Activated naive CD8-positive, alpha-beta T cell treated with anti-CD3 and anti-CD28 coated beads, Interleukin-2, amount 10 ng/mL, durations not matched to agents 7 days and 5 days (primary cell): ENCODE results near the gene SCAF11. TPM values are rescaled to one million over a fixed set of nuclear protein-coding genes. Genes with fewer than 3 reads are reported as not detected.
A peak's percentile ranks its signal among the peaks of the same experiment; 100 is the strongest.
"Not testable (repeated sequence)": the region's sequence is repeated elsewhere in the genome, so short reads cannot be mapped to it uniquely, and the experiment has no call there.

Experiments used
- ATAC-seq: fragments of 150-1000 bp; cut with Tn5 transposase; one replicate; pipeline ENCODE4 v1.10.0; 2021; ENCODE audit warnings: low read depth, moderate library complexity
- POLR2A ChIA-PET: fragments of 350-600 bp; sonication (Branson Sonifier 250); formaldehyde crosslinking; loops from one replicate; lab custom pipeline; 2021; ENCODE audit warnings: antibody characterized with exemption; lab: Charles Lee
- DNase-seq: peaks from one replicate; pipeline ENCODE4 v3.0.0; 2021
- H3K27ac Mint-ChIP-seq: one replicate; pipeline ENCODE4 v1.8.0; 2022; ENCODE audit warnings: mild to moderate bottlenecking, mixed read lengths
- H3K27me3 Mint-ChIP-seq: one replicate; pipeline ENCODE4 v1.8.0; 2022; ENCODE audit warnings: mild to moderate bottlenecking, moderate library complexity, mixed read lengths
- H3K36me3 Mint-ChIP-seq: one replicate; pipeline ENCODE4 v1.8.0; 2021; ENCODE audit warnings: mild to moderate bottlenecking, mixed read lengths
- H3K4me1 Mint-ChIP-seq: one replicate; pipeline ENCODE4 v1.8.0; 2021; ENCODE audit warnings: mixed read lengths
- H3K4me3 Mint-ChIP-seq: one replicate; pipeline ENCODE4 v1.8.0; 2022; ENCODE audit warnings: mild to moderate bottlenecking, moderate library complexity, mixed read lengths
- H3K9me3 Mint-ChIP-seq: one replicate; pipeline ENCODE4 v1.8.0; 2021; ENCODE audit warnings: mixed read lengths
- total RNA-seq, 2 experiments: library from RNA; stranded (reverse); gene quantifications; one replicate each; pipeline ENCODE4 v1.2.3, GENCODE V29; 2021

Gene SCAF11
- total RNA-seq, result 100 to 1,000 TPM; 157 to 161 TPM

GRCh38 chr12:45990468-45991283, at the start of gene SCAF11:
Gene SCAF11 (minus strand): TSS chr12:45990574. CDS start chr12:45964167, 26,407 bp downstream.
- H3K4me1 Mint-ChIP-seq, result peaks cover 40% of the 10 kb centered on the region

GRCh38 chr12:46037066-46037465, 46.7 kb upstream of the SCAF11 start:
- H3K4me1 Mint-ChIP-seq, H3K4me3 Mint-ChIP-seq, H3K27me3 Mint-ChIP-seq, H3K27ac Mint-ChIP-seq, POLR2A ChIA-PET, DNase-seq, ATAC-seq, H3K36me3 Mint-ChIP-seq: not testable (repeated sequence)
- peaks cover 13% of the 10 kb centered on the region for H3K9me3 Mint-ChIP-seq

More at GRCh38 chr12:45990468-45991283, at the start of gene SCAF11:
- DNase-seq (peak; percentile 100), ATAC-seq (peak; percentile 82)
- Mint-ChIP-seq H3K9me3 (no peaks in the 10 kb centered on the region), H3K36me3 (peaks cover 22% of the 10 kb centered on the region), H3K27me3 (peaks cover 5% of the 10 kb centered on the region), H3K27ac (peak within 1 kb of the TSS; percentile 100), H3K4me3 (peak within 1 kb of the TSS; percentile 98)
- POLR2A ChIA-PET, result interaction anchor here (0.5 to 4.5 kb wide), 21 partner anchors 13 to 1212 kb away, joined by 3 to 46 read pairs (median 3); partner anchors contain the start of genes ARID2 and SLC38A1

GRCh38 chr12:46027172-46027571, 36.8 kb upstream of the SCAF11 start:
- DNase-seq (no peak), ATAC-seq (no peak)
- Mint-ChIP-seq H3K27ac (no peak overlapping the region), H3K27me3 (peaks cover 3% of the 10 kb centered on the region), H3K4me1 (no peaks in the 10 kb centered on the region), H3K9me3 (peaks cover 24% of the 10 kb centered on the region), H3K36me3 (no peaks in the 10 kb centered on the region), H3K4me3 (no peak overlapping the region)
- POLR2A ChIA-PET, result no interaction called here

- no peak for ATAC-seq
- H3K4me3 Mint-ChIP-seq, result no peak overlapping the region
- peaks cover 14% of the 10 kb centered on the region for H3K27me3 Mint-ChIP-seq
- DNase-seq, result no peak
- no peaks in the 10 kb centered on the region for H3K36me3 Mint-ChIP-seq
- no peaks in the 10 kb centered on the region for H3K4me1 Mint-ChIP-seq
- H3K27ac Mint-ChIP-seq, result no peak overlapping the region
- POLR2A ChIA-PET, result interaction anchor here (1.0 kb wide), 1 partner anchor 33 kb away, joined by 3 read pairs; the partner anchor contains the start of gene SCAF11
- H3K9me3 Mint-ChIP-seq, result peaks cover 33% of the 10 kb centered on the region
These were observed 33.7 kb upstream of the SCAF11 start for GRCh38 chr12:46024099-46024498.

- no peak overlapping the region for H3K27ac Mint-ChIP-seq
- POLR2A ChIA-PET, result no interaction called here
- H3K4me1 Mint-ChIP-seq, result no peaks in the 10 kb centered on the region
- no peaks in the 10 kb centered on the region for H3K36me3 Mint-ChIP-seq
- H3K4me3 Mint-ChIP-seq, result no peak overlapping the region
- peaks cover 20% of the 10 kb centered on the region for H3K9me3 Mint-ChIP-seq
- no peak for DNase-seq
- no peak for ATAC-seq
- H3K27me3 Mint-ChIP-seq, result peaks cover 11% of the 10 kb centered on the region
These were observed 30.4 kb upstream of the SCAF11 start for GRCh38 chr12:46020768-46021167.

- H3K36me3 Mint-ChIP-seq, ATAC-seq, H3K27ac Mint-ChIP-seq, H3K4me3 Mint-ChIP-seq, POLR2A ChIA-PET, H3K4me1 Mint-ChIP-seq, DNase-seq: not testable (repeated sequence)
- Mint-ChIP-seq H3K27me3 (peaks cover 11% of the 10 kb centered on the region), H3K9me3 (peaks cover 12% of the 10 kb centered on the region)
These were observed 28.3 kb upstream of the SCAF11 start for GRCh38 chr12:46018712-46019111.

- peaks cover 12% of the 10 kb centered on the region for H3K9me3 Mint-ChIP-seq
- POLR2A ChIA-PET, H3K4me3 Mint-ChIP-seq, H3K36me3 Mint-ChIP-seq, ATAC-seq, H3K4me1 Mint-ChIP-seq, H3K27ac Mint-ChIP-seq, DNase-seq: not testable (repeated sequence)
- H3K27me3 Mint-ChIP-seq, result peaks cover 11% of the 10 kb centered on the region
These were observed 27.5 kb upstream of the SCAF11 start for GRCh38 chr12:46017866-46018375.

- no peaks in the 10 kb centered on the region for H3K36me3 Mint-ChIP-seq
- ATAC-seq (no peak), DNase-seq (no peak)
- no peak overlapping the region for H3K4me3 Mint-ChIP-seq
- H3K9me3 Mint-ChIP-seq, result no peaks in the 10 kb centered on the region
- POLR2A ChIA-PET, result no interaction called here
- no peak overlapping the region for H3K27ac Mint-ChIP-seq
- H3K27me3 Mint-ChIP-seq, result no peaks in the 10 kb centered on the region
- H3K4me1 Mint-ChIP-seq, result peaks cover 2% of the 10 kb centered on the region
These were observed 15.4 kb upstream of the SCAF11 start for GRCh38 chr12:46005823-46006222.

- ATAC-seq (no peak), DNase-seq (no peak)
- H3K27ac Mint-ChIP-seq, result no peak overlapping the region
- H3K27me3 Mint-ChIP-seq, result no peaks in the 10 kb centered on the region
- H3K4me1 Mint-ChIP-seq, result peaks cover 2% of the 10 kb centered on the region
- POLR2A ChIA-PET, result no interaction called here
- no peak overlapping the region for H3K4me3 Mint-ChIP-seq
- H3K36me3 Mint-ChIP-seq, result no peaks in the 10 kb centered on the region
- no peaks in the 10 kb centered on the region for H3K9me3 Mint-ChIP-seq
These were observed 14.9 kb upstream of the SCAF11 start for GRCh38 chr12:46005151-46005797.

GRCh38 chr12:46004715-46005114, 14.3 kb upstream of the SCAF11 start:
- no peak overlapping the region for H3K27ac Mint-ChIP-seq
- peaks cover 2% of the 10 kb centered on the region for H3K4me1 Mint-ChIP-seq
- H3K27me3 Mint-ChIP-seq, result no peaks in the 10 kb centered on the region
- H3K9me3 Mint-ChIP-seq, result no peaks in the 10 kb centered on the region
- POLR2A ChIA-PET, result no interaction called here
- no peaks in the 10 kb centered on the region for H3K36me3 Mint-ChIP-seq
- H3K4me3 Mint-ChIP-seq, result no peak overlapping the region
- ATAC-seq, result no peak
- no peak for DNase-seq

- H3K4me3 Mint-ChIP-seq, H3K9me3 Mint-ChIP-seq, H3K27me3 Mint-ChIP-seq, POLR2A ChIA-PET, H3K27ac Mint-ChIP-seq, H3K36me3 Mint-ChIP-seq, H3K4me1 Mint-ChIP-seq, ATAC-seq, DNase-seq: not testable (repeated sequence)
These were observed 9.7 kb upstream of the SCAF11 start for GRCh38 chr12:46000076-46000475.

- DNase-seq (no peak), ATAC-seq (no peak)
- Mint-ChIP-seq H3K4me3 (no peak overlapping the region), H3K36me3 (peaks cover 4% of the 10 kb centered on the region), H3K9me3 (no peaks in the 10 kb centered on the region), H3K27ac (no peak overlapping the region), H3K27me3 (peaks cover 5% of the 10 kb centered on the region), H3K4me1 (peaks cover 10% of the 10 kb centered on the region)
- POLR2A ChIA-PET, result interaction anchor here (1.0 kb wide), 1 partner anchor 274 kb away, joined by 3 read pairs; the partner anchor contains the start of gene SLC38A1
These were observed 4.4 kb upstream of the SCAF11 start for GRCh38 chr12:45994736-45995135.
